Activated CD4-positive, CD25-positive, alpha-beta regulatory T cell treated with anti-CD3 and anti-CD28 coated beads, Interleukin-2, amount 50 U/mL, for 24 hours (primary cell): ENCODE data around the gene NABP2.

Experiments
- ATAC-seq, 2 donors: fragments of 150-1000 bp; cut with Tn5 transposase; one replicate each; pipeline ENCODE4 v1.10.0; 2021; ENCODE audit warnings: mild to moderate bottlenecking in 1 of 2, moderate library complexity in 1 of 2

NABP2 gene

GRCh38 chr12:56213878-56214277 is 10.3 kb upstream of the NABP2 start:
- ATAC-seq: no peak

- no peak for ATAC-seq
Measured at GRCh38 chr12:56216461-56216860, 7.7 kb upstream of the NABP2 start.

- no peak for ATAC-seq
Measured at GRCh38 chr12:56219840-56220239, 4.3 kb upstream of the NABP2 start.

GRCh38 chr12:56220611-56221231 is 3.4 kb upstream of the NABP2 start:
- ATAC-seq: no peak

- peak; percentile 12 to 19 for ATAC-seq
Measured at GRCh38 chr12:56221232-56221756, 2.8 kb upstream of the NABP2 start.

- peak; percentile 82 to 83 for ATAC-seq
Measured at GRCh38 chr12:56221757-56222530, 2.2 kb upstream of the NABP2 start, which contains the start of gene RNF41. Gene RNF41, minus strand, starts transcription at chr12:56221922. Its CDS starts 7,875 bp downstream, at chr12:56214047.

- ATAC-seq: no peak
Measured at GRCh38 chr12:56222531-56222895, 1.6 kb upstream of the NABP2 start.

- ATAC-seq: no peak
Measured at GRCh38 chr12:56223571-56224101, 506 bp upstream of the NABP2 start.

- no peak for ATAC-seq
Measured at GRCh38 chr12:56224954-56225353, 812 bp downstream of the NABP2 start.

- no peak for ATAC-seq
Measured at GRCh38 chr12:56229082-56229481, 4.9 kb downstream of the NABP2 start.

- no peak for ATAC-seq
Measured at GRCh38 chr12:56229916-56230431, 5.8 kb downstream of the NABP2 start, which contains the start of gene SLC39A5. Gene SLC39A5, plus strand, starts transcription at chr12:56230051. Its CDS starts 1,224 bp downstream, at chr12:56231275.

GRCh38 chr12:56230432-56231183 is 6.5 kb downstream of the NABP2 start:
- no peak for ATAC-seq

- ATAC-seq: no peak
Measured at GRCh38 chr12:56231184-56231582, 7.0 kb downstream of the NABP2 start.

- no peak for ATAC-seq
Measured at GRCh38 chr12:56234746-56235436, 10.7 kb downstream of the NABP2 start.

GRCh38 chr12:56236091-56236490 is 11.9 kb downstream of the NABP2 start:
- no peak for ATAC-seq

GRCh38 chr12:56236985-56237384 is 12.8 kb downstream of the NABP2 start:
- ATAC-seq: no peak

- ATAC-seq: no peak
Measured at GRCh38 chr12:56237552-56237951, 13.4 kb downstream of the NABP2 start.

GRCh38 chr12:56241424-56242303 is 17.5 kb downstream of the NABP2 start:
- ATAC-seq: no peak

GRCh38 chr12:56242986-56243385 is 18.8 kb downstream of the NABP2 start:
- no peak for ATAC-seq

- no peak for ATAC-seq
Measured at GRCh38 chr12:56243731-56244181, 19.6 kb downstream of the NABP2 start.

- ATAC-seq: no peak
Measured at GRCh38 chr12:56244494-56244893, 20.4 kb downstream of the NABP2 start.
